GM19455 (cell line): ENCODE data around the gene SCPEP1.

Experiments used
- ATAC-seq: cut with Tn5 transposase; IDR thresholded peaks from one replicate; pipeline ENCODE4 v1.9.1; 2021; ENCODE audit not compliant: unreplicated experiment

SCPEP1 gene

GRCh38 chr17:56994009-56994792, 16.3 kb downstream of the SCPEP1 start:
- no peak for ATAC-seq

DNA sequence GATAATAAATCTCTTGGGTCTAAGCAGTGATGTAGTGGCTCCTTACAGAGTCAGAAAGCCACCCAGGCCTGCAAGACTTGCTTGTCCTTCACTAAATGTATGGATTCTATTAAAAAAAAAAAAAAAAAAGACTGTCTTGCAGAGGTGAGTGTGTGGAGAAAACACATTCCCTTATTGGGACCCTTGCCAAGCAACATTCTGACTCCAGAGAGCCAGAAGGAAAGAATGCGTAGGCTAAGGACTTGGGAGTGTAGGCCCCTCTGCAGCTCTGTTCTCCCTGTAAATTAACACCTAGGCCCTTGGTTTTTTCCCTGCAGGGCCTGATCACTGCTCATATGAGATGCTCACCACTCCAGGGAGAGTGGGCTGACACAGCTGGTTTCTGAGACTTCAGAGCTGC, 17.8 kb downstream of the SCPEP1 start:
- no peak for ATAC-seq

GRCh38 chr17:56997313-56997712, 19.4 kb downstream of the SCPEP1 start:
- no peak for ATAC-seq

- no peak for ATAC-seq
Observed at GRCh38 chr17:57001541-57001940, 23.6 kb downstream of the SCPEP1 start.

DNA sequence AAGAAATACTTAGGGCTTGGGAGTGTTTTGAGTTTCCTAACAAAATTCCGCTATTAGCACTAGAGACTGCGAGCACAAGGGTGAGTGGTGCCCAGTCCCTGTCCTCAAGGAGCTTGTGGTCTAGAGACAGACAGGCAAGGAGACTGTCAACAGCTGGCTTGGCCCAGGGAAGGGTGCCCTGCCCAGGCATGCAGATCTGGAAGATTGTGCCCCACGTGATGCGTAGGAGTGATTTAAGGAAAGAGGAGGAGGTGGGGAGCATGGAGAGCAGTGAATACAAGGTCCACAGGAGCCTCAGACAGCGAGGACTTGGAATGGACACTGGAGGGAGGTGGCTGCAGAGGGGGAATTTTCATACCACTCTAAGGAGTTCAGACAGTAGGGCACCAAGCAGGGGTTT, 25.0 kb downstream of the SCPEP1 start:
- no peak for ATAC-seq

DNA sequence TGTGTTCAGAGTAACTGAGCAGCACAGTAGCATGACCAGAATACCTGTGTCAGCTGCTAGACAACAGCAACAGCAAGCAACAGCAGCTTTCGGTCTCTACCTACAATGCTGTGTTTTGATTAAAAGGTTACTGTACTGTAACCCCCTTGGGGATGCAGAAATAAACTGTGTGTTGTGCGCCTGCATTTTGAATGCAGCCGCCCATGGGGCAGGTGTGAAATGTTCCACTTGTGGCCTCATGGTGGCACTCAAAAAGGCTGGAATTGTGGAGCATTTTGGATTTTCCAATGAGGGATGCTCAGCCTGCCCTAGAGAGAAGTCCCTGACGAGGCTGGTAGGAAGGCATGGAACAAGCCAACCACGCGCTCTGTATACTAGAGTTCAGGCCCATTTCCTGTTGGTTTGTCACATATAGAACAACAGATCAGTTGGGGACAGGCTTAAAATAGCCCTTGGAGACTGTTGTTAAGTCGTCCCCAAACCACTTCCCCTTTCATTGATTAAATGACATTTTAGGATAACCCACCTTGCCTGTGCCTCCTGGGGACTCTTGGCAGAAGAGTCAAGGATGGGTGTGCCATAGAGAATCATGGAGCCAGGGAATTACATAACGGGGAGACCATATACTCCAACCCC, 27.1 kb downstream of the SCPEP1 start:
- ATAC-seq, result peak; percentile 77

DNA sequence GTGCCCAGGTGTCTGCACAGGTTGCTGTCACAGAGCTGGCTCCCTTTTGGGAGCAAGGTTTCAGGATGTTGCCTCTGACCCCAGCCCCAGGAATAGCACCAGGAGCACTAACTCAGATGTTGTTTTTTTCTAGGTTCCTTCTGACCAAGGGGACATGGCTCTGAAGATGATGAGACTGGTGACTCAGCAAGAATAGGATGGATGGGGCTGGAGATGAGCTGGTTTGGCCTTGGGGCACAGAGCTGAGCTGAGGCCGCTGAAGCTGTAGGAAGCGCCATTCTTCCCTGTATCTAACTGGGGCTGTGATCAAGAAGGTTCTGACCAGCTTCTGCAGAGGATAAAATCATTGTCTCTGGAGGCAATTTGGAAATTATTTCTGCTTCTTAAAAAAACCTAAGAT, 28.1 kb downstream of the SCPEP1 start:
- no peak for ATAC-seq

- ATAC-seq, result no peak
Observed at GRCh38 chr17:57008958-57009357, 31.0 kb downstream of the SCPEP1 start.

DNA sequence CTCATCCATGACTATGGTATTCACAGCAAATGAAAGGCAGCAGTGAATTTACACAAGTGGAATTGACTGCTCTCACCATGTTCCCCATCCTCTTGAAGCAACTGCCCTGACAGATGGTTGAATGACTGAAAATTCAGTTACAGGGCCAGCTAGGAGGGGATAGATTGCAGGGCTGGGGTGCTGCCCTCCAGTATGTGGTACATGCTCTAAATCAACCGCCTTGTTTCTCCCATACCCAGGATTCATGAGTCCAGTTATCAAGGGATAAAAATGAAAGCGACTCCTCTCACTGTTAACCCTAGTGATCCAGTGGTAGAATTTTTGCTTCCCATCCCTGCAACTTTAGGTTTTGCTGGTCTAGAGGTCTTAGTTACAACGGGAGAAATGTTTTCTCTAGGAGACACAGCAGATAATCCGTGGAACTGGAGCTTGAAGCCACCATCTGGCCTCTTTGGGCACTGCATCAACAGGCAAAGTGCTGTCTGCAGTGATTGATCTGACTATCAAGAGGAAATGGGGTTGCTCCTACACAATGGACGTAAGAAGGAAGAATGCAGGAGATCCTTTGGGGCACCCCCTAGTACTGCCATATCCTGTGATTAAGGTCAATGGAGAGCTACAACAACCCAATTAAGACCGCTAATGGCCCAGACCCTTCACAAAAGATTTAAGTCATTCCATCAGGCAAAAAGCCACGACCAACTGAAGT, 32.0 kb downstream of the SCPEP1 start:
- peak; percentile 55 for ATAC-seq

- ATAC-seq, result no peak
Observed at GRCh38 chr17:57010487-57010886, 32.6 kb downstream of the SCPEP1 start.

GRCh38 chr17:57011491-57012015, 33.6 kb downstream of the SCPEP1 start:
- ATAC-seq, result no peak

DNA sequence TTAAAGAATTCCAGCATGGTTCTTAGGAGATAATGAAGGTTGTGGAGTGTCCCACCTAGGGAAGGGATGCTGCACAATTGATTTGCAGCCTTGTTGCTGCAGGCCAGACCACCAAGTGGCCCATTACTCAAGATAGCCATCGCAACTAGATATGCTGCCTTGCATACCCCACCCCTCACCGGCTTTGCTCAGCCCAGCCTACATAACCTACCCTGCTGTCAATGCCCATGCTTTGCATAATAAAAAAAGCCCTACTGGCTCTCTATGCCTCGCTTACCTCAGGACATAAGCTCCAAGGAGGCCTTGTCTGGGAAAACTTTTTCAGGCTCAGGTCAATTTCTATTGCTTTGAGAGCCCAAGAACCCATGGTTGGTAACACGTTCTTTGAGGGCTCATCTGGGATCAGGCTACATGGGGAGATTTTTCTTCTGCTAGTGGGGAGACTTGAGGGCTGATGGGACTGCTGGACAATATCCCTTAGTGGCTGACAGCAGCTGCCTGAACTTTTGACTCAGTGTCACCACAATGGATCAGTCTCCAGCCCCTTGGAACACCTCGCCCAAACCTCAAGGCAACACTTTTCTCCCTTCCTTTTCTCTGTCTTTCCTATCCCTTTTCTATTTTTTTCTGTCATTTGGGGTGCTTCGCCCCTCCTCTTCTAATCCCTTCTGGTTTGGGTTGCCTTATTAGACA, 38.3 kb downstream of the SCPEP1 start:
- no peak for ATAC-seq

- no peak for ATAC-seq
Observed at GRCh38 chr17:57016764-57017116, 38.8 kb downstream of the SCPEP1 start.

GRCh38 chr17:57017625-57018024, 39.7 kb downstream of the SCPEP1 start:
- ATAC-seq, result no peak

DNA sequence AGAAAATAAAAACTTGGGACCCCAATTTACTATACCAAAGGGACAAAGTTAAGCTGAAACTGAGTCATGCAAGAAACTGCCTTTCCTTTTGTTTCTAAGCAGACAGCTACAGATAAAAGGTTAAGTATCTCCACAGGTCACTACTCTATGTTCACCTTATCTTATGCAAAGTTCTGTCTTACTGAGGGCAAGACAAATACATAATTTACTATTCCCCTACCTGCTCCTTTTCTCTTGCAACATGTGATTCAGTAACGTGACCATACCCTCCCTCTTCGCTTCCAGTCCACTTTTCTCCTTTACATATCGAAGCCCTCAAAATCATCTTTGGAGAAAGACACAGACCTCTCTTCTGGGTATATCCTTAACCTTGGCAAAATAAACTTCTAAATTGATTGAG, 42.3 kb downstream of the SCPEP1 start:
- no peak for ATAC-seq

GRCh38 chr17:57021226-57021940, 43.5 kb downstream of the SCPEP1 start:
- no peak for ATAC-seq

DNA sequence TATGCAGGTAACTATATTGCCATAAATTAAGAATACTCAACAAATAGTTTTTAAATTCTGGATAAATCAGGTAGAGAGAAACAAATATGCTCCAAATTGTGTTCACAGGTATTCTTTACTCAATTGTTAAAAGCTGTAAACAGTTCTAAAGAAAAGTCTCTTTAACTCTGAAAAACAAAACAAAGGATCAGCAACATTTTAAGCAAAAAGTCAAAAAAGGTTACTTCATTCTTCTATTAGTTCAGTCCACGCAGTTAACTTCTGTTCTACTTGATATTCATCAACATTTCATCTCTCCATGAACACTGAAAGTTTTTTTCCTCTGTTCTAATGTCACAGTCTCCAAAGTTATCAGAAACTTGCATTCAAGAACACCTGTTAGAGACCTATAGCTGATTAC, 47.9 kb downstream of the SCPEP1 start:
- ATAC-seq, result no peak

GRCh38 chr17:57027852-57028251, 49.9 kb downstream of the SCPEP1 start:
- no peak for ATAC-seq

DNA sequence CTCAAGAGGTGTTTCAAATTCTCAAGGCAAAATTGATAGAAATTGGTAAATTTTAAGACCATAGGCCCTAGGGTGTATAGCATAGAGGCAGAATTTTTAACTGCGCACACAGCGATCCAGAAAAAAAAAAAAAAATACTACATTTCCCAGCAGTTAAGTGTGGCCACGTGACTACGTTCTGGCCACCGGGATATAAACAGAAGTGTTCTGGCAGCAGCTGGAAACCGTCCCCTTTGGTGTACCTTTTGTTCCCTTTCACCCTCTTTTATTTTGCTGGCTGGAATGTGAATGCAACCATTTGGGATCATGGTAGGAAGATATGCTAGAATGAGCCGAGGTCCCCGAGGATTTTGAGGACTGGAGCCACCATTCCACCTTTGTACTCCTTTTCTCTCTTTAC, 54.4 kb downstream of the SCPEP1 start:
- ATAC-seq, result no peak

DNA sequence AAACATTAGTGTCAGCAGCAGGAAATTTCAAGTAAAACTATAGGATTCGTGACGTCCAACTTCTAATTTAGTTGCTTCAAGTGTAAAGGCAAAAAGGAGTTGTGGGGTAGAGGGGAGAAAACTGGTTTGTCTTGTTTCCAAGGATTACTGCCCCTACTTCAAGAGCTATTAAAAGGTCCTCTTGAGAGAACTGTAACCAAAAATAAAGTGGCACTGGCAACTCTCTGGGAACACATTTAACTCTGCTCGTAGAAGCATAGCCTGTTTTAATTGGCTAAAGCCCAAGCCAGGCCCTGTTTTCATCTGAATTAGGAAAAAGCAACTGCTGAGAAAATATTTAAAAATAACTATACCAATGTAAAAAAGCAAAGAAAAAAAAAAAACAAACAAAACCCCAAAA, 55.4 kb downstream of the SCPEP1 start:
- ATAC-seq, result no peak
